HT-29 (cell line): ENCODE measurements around the gene MPI. TPM values are rescaled to one million over a fixed set of nuclear protein-coding genes. Genes with fewer than 3 reads are reported as not detected.

ENCODE experiments used
- DNase-seq: peaks from one replicate; pipeline ENCODE4 v3.0.0-alpha.2; 2015; ENCODE audit warnings: low spot score
- total RNA-seq: library from RNA; depleted of rRNA; stranded (reverse); fragments of >200 nt; shearing (Covaris generic); gene quantifications from 2 replicates; pipeline ENCODE4 v1.2.3, GENCODE V29; 2014; rRNA removed

The MPI gene
- 61.3 and 81.8 TPM in 2 replicates for total RNA-seq

GRCh38 chr15:74889883-74890664 is at the start of gene MPI:
Gene MPI (plus strand): TSS chr15:74890042. CDS start chr15:74890074, 32 bp downstream.
- DNase-seq = peak; percentile 88

- no peak for DNase-seq
These were observed 48.7 kb upstream of the MPI start for GRCh38 chr15:74840851-74841775.

- no peak for DNase-seq
These were observed 47.9 kb upstream of the MPI start for GRCh38 chr15:74841891-74842373.

- peak; percentile 97 for DNase-seq
These were observed 47.0 kb upstream of the MPI start, which contains the start of gene ULK3 for GRCh38 chr15:74842581-74843444. Gene ULK3 (minus strand): TSS chr15:74843156. CDS start chr15:74843105, 51 bp downstream.

- no peak for DNase-seq
These were observed 46.4 kb upstream of the MPI start for GRCh38 chr15:74843445-74843828.

GRCh38 chr15:74843891-74844299 is 45.9 kb upstream of the MPI start:
- DNase-seq = no peak

- DNase-seq = no peak
These were observed 45.3 kb upstream of the MPI start for GRCh38 chr15:74844319-74845207.

- no peak for DNase-seq
These were observed 44.7 kb upstream of the MPI start for GRCh38 chr15:74845208-74845568.

GRCh38 chr15:74845581-74845980 is 44.3 kb upstream of the MPI start:
- no peak for DNase-seq

- no peak for DNase-seq
These were observed 42.4 kb upstream of the MPI start for GRCh38 chr15:74847432-74847831.

GRCh38 chr15:74850393-74850792 is 39.4 kb upstream of the MPI start:
- no peak for DNase-seq

GRCh38 chr15:74851960-74852359 is 37.9 kb upstream of the MPI start:
- no peak for DNase-seq

GRCh38 chr15:74854453-74855022 is 35.3 kb upstream of the MPI start:
- DNase-seq = no peak

- no peak for DNase-seq
These were observed 34.0 kb upstream of the MPI start for GRCh38 chr15:74855857-74856256.

- DNase-seq = no peak
These were observed 33.3 kb upstream of the MPI start for GRCh38 chr15:74856537-74856936.

- no peak for DNase-seq
These were observed 32.7 kb upstream of the MPI start for GRCh38 chr15:74857082-74857655.

GRCh38 chr15:74857671-74858368 is 32.0 kb upstream of the MPI start:
- no peak for DNase-seq

GRCh38 chr15:74858369-74858740 is 31.5 kb upstream of the MPI start:
- no peak for DNase-seq
